ENCODE results near the gene DNM1. TPM values are rescaled to one million over a fixed set of nuclear protein-coding genes. Genes with fewer than 3 reads are reported as not detected.

DNM1 gene
- polyA plus RNA-seq, 3 donors: 0.05 to 4.9 (median 0.56) TPM

DNA sequence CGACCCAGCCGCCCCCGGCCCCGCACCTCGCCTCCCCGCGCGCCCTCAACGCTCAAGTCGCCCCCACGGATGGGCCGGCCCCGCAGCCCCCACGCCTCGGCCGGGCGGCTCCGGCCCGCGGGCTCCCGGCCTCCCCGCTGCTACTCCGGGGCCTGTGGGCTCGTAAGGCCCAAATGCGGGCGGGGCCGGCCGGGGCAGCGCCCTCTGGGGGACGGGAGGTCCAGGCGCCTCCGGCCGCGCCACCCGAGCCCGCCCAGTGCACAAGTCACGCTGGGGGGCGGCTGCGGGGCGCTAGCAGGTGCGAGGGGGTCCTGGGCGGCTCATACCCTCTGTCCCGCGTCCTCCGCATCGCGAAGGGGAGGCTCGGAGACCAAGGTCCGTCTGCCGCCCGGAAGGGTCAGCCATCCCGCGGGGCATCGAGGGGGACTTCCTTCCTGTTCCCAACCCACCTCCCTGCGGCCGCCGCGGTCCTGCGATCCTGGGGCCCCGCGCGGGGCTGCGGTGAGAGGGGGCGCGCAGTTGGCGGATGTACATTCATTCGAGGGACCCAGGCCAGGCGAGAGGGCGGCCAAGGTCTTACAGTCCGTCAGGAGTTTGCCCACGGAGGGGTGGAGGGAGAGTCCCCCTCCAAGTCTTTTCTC lies 11.7 kb upstream of the DNM1 start, which contains the start of gene CIZ1:
CIZ1 (minus strand) TSS at position 167 of the 641 bp plus-strand sequence. CDS start 715 bp downstream, outside the sequence.
- peaks cover 27% of the 10 kb centered on the region for H3K4me1 Mint-ChIP-seq
- peaks cover 12% of the 10 kb centered on the region for H3K79me2 ChIP-seq (ENCODE audit: insufficient read depth, low read length)
- DNase-seq: peak; percentile 66 to 74 (median 71)
- H3K27me3 ChIP-seq (ENCODE audit: control insufficient read depth in 2 of 2, insufficient read depth in 2 of 2, low read length in 2 of 2): peaks cover 0 to 16% of the 10 kb centered on the region in 2 donors
- H3K4me3 ChIP-seq (replicated peaks in 1 of 3; ENCODE audit: low read depth in 2 of 3, low read length in 3 of 3): peak within 1 kb of the TSS; percentile 80 to 92 (median 83)
- H3K4me1 ChIP-seq (ENCODE audit: control insufficient read depth in 1 of 2, insufficient read depth in 2 of 2, low read length in 2 of 2): peaks cover 23 to 27% of the 10 kb centered on the region in 2 donors
- peak within 1 kb of the TSS in 1 of 2 donors; percentile 80 for H3K27ac ChIP-seq (ENCODE audit: low read depth in 1 of 2, low read length in 2 of 2)
- H3K9ac ChIP-seq (ENCODE audit: insufficient read depth, low read length, poor library complexity, severe bottlenecking): peak within 1 kb of the TSS; percentile 94
- H2AFZ ChIP-seq (ENCODE audit: insufficient read depth, low read depth, low read length, poor library complexity, severe bottlenecking): peak within 1 kb of the TSS; percentile 100
- peak within 1 kb of the TSS; percentile 96 to 98 for H3K4me3 Mint-ChIP-seq
- H3K36me3 Mint-ChIP-seq: peaks cover 23 to 29% of the 10 kb centered on the region in 2 donors
- intact Hi-C loops (cut with micrococcal nuclease): no loop called here
- TF ChIP-seq, protein P1, sequence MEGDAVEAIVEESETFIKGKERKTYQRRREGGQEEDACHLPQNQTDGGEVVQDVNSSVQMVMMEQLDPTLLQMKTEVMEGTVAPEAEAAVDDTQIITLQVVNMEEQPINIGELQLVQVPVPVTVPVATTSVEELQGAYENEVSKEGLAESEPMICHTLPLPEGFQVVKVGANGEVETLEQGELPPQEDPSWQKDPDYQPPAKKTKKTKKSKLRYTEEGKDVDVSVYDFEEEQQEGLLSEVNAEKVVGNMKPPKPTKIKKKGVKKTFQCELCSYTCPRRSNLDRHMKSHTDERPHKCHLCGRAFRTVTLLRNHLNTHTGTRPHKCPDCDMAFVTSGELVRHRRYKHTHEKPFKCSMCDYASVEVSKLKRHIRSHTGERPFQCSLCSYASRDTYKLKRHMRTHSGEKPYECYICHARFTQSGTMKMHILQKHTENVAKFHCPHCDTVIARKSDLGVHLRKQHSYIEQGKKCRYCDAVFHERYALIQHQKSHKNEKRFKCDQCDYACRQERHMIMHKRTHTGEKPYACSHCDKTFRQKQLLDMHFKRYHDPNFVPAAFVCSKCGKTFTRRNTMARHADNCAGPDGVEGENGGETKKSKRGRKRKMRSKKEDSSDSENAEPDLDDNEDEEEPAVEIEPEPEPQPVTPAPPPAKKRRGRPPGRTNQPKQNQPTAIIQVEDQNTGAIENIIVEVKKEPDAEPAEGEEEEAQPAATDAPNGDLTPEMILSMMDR (IDR thresholded peaks at IDR 0.05): peak; percentile 95
- no peaks in the 10 kb centered on the region for H3K9me3 ChIP-seq (replicated peaks in 1 of 2; ENCODE audit: control insufficient read depth in 1 of 2, insufficient read depth in 1 of 2, low read length in 2 of 2)
- peak within 1 kb of the TSS; percentile 96 for H3K4me2 ChIP-seq (replicated peaks; ENCODE audit: extremely low read depth, low read length, poor library complexity, severe bottlenecking)
- H3K36me3 ChIP-seq (replicated peaks in 1 of 2; ENCODE audit: control insufficient read depth in 1 of 2, insufficient read depth in 2 of 2, low read length in 2 of 2): peaks cover 14 to 25% of the 10 kb centered on the region in 2 donors
- peaks cover 0 to 9% (median 3%) of the 10 kb centered on the region in 3 donors for H3K27me3 Mint-ChIP-seq (ENCODE audit: low read depth in 3 of 3)
- under 1% methylated on average over 66 of the region's 71 CpGs for WGBS (ENCODE audit: insufficient coverage)
- H4K20me1 ChIP-seq (ENCODE audit: insufficient read depth, low read length): no peaks in the 10 kb centered on the region
- peak within 1 kb of the TSS; percentile 51 to 95 (median 84) for H3K27ac Mint-ChIP-seq
- no peaks in the 10 kb centered on the region for H3K9me3 Mint-ChIP-seq

GRCh38 chr9:128192601-128193371 lies 10.4 kb upstream of the DNM1 start:
- Histone ChIP-seq H3K4me2 (replicated peaks; ENCODE audit: extremely low read depth, low read length, poor library complexity, severe bottlenecking) (peak overlapping the region; percentile 62), H3K9me3 (replicated peaks in 1 of 2; ENCODE audit: control insufficient read depth in 1 of 2, insufficient read depth in 1 of 2, low read length in 2 of 2) (no peaks in the 10 kb centered on the region), H3K27ac (ENCODE audit: low read depth in 1 of 2, low read length in 2 of 2) (no peak overlapping the region), H2AFZ (ENCODE audit: insufficient read depth, low read depth, low read length, poor library complexity, severe bottlenecking) (peak overlapping the region; percentile 59), H3K27me3 (ENCODE audit: control insufficient read depth in 2 of 2, insufficient read depth in 2 of 2, low read length in 2 of 2) (peaks cover 0 to 16% of the 10 kb centered on the region in 2 donors), H3K4me3 (replicated peaks in 1 of 3; ENCODE audit: low read depth in 2 of 3, low read length in 3 of 3) (peak overlapping the region in 1 of 3 experiments; percentile 55), H4K20me1 (ENCODE audit: insufficient read depth, low read length) (no peaks in the 10 kb centered on the region), H3K79me2 (ENCODE audit: insufficient read depth, low read length) (peaks cover 12% of the 10 kb centered on the region), H3K36me3 (replicated peaks in 1 of 2; ENCODE audit: control insufficient read depth in 1 of 2, insufficient read depth in 2 of 2, low read length in 2 of 2) (peaks cover 5 to 15% of the 10 kb centered on the region in 2 donors), H3K9ac (ENCODE audit: insufficient read depth, low read length, poor library complexity, severe bottlenecking) (no peak overlapping the region), H3K4me1 (ENCODE audit: control insufficient read depth in 1 of 2, insufficient read depth in 2 of 2, low read length in 2 of 2) (peaks cover 23 to 27% of the 10 kb centered on the region in 2 donors)
- H3K4me1 Mint-ChIP-seq: peaks cover 27% of the 10 kb centered on the region
- intact Hi-C loops (cut with micrococcal nuclease): no loop called here
- H3K9me3 Mint-ChIP-seq: no peaks in the 10 kb centered on the region
- WGBS (ENCODE audit: insufficient coverage): 38% methylated on average over 51 of the region's 56 CpGs
- peaks cover 0 to 9% (median 3%) of the 10 kb centered on the region in 3 donors for H3K27me3 Mint-ChIP-seq (ENCODE audit: low read depth in 3 of 3)
- peaks cover 16 to 18% of the 10 kb centered on the region in 2 donors for H3K36me3 Mint-ChIP-seq
- H3K4me3 Mint-ChIP-seq: peak overlapping the region; percentile 68 to 81
- peak; percentile 23 to 80 (median 54) for DNase-seq
- TF ChIP-seq, protein P1 (IDR thresholded peaks at IDR 0.05): peak; percentile 28
- peak overlapping the region; percentile 53 to 85 (median 79) for H3K27ac Mint-ChIP-seq
